GM18520 (cell line): ENCODE results near the gene MXD4.
A peak's percentile ranks its signal among the peaks of the same experiment; 100 is the strongest.

Experiments
- ATAC-seq: cut with Tn5 transposase; IDR thresholded peaks from one replicate; pipeline ENCODE4 v1.9.1; 2021; ENCODE audit not compliant: unreplicated experiment

The MXD4 gene

GRCh38 chr4:2253160-2254084 lies 8.5 kb downstream of the MXD4 start:
- ATAC-seq, result no peak

GRCh38 chr4:2252530-2253091 lies 9.3 kb downstream of the MXD4 start:
- no peak for ATAC-seq

GRCh38 chr4:2251795-2252529 lies 9.9 kb downstream of the MXD4 start:
- ATAC-seq, result no peak

GRCh38 chr4:2251073-2251794 lies 10.7 kb downstream of the MXD4 start:
- no peak for ATAC-seq

GRCh38 chr4:2250357-2251072 lies 11.4 kb downstream of the MXD4 start:
- ATAC-seq, result no peak

GRCh38 chr4:2249526-2250356 lies 12.2 kb downstream of the MXD4 start:
- no peak for ATAC-seq

- no peak for ATAC-seq
Measured at GRCh38 chr4:2248821-2249261, 13.1 kb downstream of the MXD4 start.

- no peak for ATAC-seq
Measured at GRCh38 chr4:2248044-2248780, 13.7 kb downstream of the MXD4 start.

- no peak for ATAC-seq
Measured at GRCh38 chr4:2247128-2248043, 14.5 kb downstream of the MXD4 start.

- no peak for ATAC-seq
Measured at GRCh38 chr4:2246384-2247127, 15.4 kb downstream of the MXD4 start.

GRCh38 chr4:2245787-2246275 lies 16.1 kb downstream of the MXD4 start:
- no peak for ATAC-seq

GRCh38 chr4:2245057-2245786 lies 16.7 kb downstream of the MXD4 start:
- ATAC-seq, result no peak

- no peak for ATAC-seq
Measured at GRCh38 chr4:2243681-2244380, 18.1 kb downstream of the MXD4 start.

- peak; percentile 84 for ATAC-seq
Measured at GRCh38 chr4:2241410-2242353, 20.2 kb downstream of the MXD4 start, which contains the start of the genes HAUS3 and POLN. HAUS3 (minus strand) TSS chr4:2242121; CDS start chr4:2240946, 1,175 bp downstream. POLN (minus strand) TSS chr4:2242121; CDS start chr4:2229231, 12,890 bp downstream.
